ENCODE data around the gene NUBPL. TPM values are rescaled to one million over a fixed set of nuclear protein-coding genes. Genes with fewer than 3 reads are reported as not detected.
"Not testable (repeated sequence)": the region's sequence is repeated elsewhere in the genome, so short reads cannot be mapped to it uniquely, and the experiment has no call there.

The NUBPL gene
- polyA plus RNA-seq, 1 of the 3 experiments (the other 2 are of a cell fraction): 4.0 TPM

GRCh38 chr14:31855262-31855661 lies 294.1 kb downstream of the NUBPL start:
- H3K9me2 ChIP-seq: no peaks in the 10 kb centered on the region
- no peak overlapping the region for H3K27ac ChIP-seq (ENCODE audit: low read depth in 2 of 2, low read length in 1 of 2)
- no peak overlapping the region for H3K9ac ChIP-seq
- peaks cover 0 to 3% of the 10 kb centered on the region in 2 experiments for H3K36me3 ChIP-seq (replicated peaks in 1 of 2; ENCODE audit: control insufficient read depth in 1 of 2, insufficient read depth in 2 of 2, low read length in 1 of 2)
- no peaks in the 10 kb centered on the region for H3K27me3 ChIP-seq (ENCODE audit: insufficient read depth)
- TF ChIP-seq SMC3 (IDR thresholded peaks at IDR 0.05; ENCODE audit: low read depth, low read length) (no peak), CHD2 (IDR thresholded peaks at IDR 0.05; ENCODE audit: low read length, partially characterized antibody) (no peak), MXI1 (IDR thresholded peaks at IDR 0.05; ENCODE audit: low read depth, low read length) (no peak), GATA2 (CRISPR knock-in tag; IDR thresholded peaks at IDR 0.05) (no peak), MEF2A (IDR thresholded peaks at IDR 0.05; ENCODE audit: borderline replicate concordance, low read depth) (no peak)
- no peaks in the 10 kb centered on the region for H3K79me2 ChIP-seq (ENCODE audit: insufficient read depth)
- 83% methylated on average over 1 of the region's 1 CpG for WGBS (ENCODE audit: low lambda C conversion rate)
- POLR2A ChIA-PET: no interaction called here
- no peaks in the 10 kb centered on the region for H4K20me1 ChIP-seq (ENCODE audit: insufficient read depth)
- H3K4me1 ChIP-seq (ENCODE audit: control insufficient read depth in 1 of 2, insufficient read depth in 2 of 2, low read depth in 1 of 2, low read length in 1 of 2): no peaks in the 10 kb centered on the region
- CTCF ChIA-PET: no interaction called here
- no peak overlapping the region for H3K4me2 ChIP-seq
- H3K4me3 ChIP-seq (ENCODE audit: low read depth in 2 of 2, low read length in 1 of 2): no peak overlapping the region
- H3K9me3 ChIP-seq: no peaks in the 10 kb centered on the region
- no peak overlapping the region for H2AFZ ChIP-seq (ENCODE audit: low read depth)
- no peak for DNase-seq
- H3F3A ChIP-seq (replicated peaks; ENCODE audit: insufficient read depth): no peaks in the 10 kb centered on the region

- WGBS (ENCODE audit: low lambda C conversion rate): 70% methylated on average over 2 of the region's 2 CpGs
- CTCF ChIA-PET; H2AFZ ChIP-seq (ENCODE audit: low read depth): not testable (repeated sequence)
These were observed 294.8 kb downstream of the NUBPL start for GRCh38 chr14:31856003-31856402.

GRCh38 chr14:31858868-31859267 lies 297.7 kb downstream of the NUBPL start:
- no peak overlapping the region for H3K4me3 ChIP-seq (ENCODE audit: low read depth in 2 of 2, low read length in 1 of 2)
- no peaks in the 10 kb centered on the region for H3K9me3 ChIP-seq
- H3K36me3 ChIP-seq (replicated peaks in 1 of 2; ENCODE audit: control insufficient read depth in 1 of 2, insufficient read depth in 2 of 2, low read length in 1 of 2): peaks cover 0 to 3% of the 10 kb centered on the region in 2 experiments
- no peaks in the 10 kb centered on the region for H3F3A ChIP-seq (replicated peaks; ENCODE audit: insufficient read depth)
- TF ChIP-seq FOSL2 (IDR thresholded peaks at IDR 0.05; ENCODE audit: borderline replicate concordance, low read depth) (0 out of 2 replicates have a peak, but pooled peaks have one; percentile 7), ELF1 (IDR thresholded peaks at IDR 0.05) (no peak), MEF2A (IDR thresholded peaks at IDR 0.05; ENCODE audit: borderline replicate concordance, low read depth) (no peak), CHD2 (IDR thresholded peaks at IDR 0.05; ENCODE audit: low read length, partially characterized antibody) (no peak), JUND (IDR thresholded peaks at IDR 0.05) (peak; percentile 26; the same call in 1 of the 2 replicates)
- ChIA-PET POLR2A (no interaction called here), CTCF (no interaction called here)
- no peak overlapping the region for H3K27ac ChIP-seq (ENCODE audit: low read depth in 2 of 2, low read length in 1 of 2)
- H3K9me2 ChIP-seq: no peaks in the 10 kb centered on the region
- no peak overlapping the region for H3K4me2 ChIP-seq
- no peaks in the 10 kb centered on the region for H3K27me3 ChIP-seq (ENCODE audit: insufficient read depth)
- H2AFZ ChIP-seq (ENCODE audit: low read depth): no peak overlapping the region
- WGBS (ENCODE audit: low lambda C conversion rate): 60% methylated on average over 1 of the region's 1 CpG
- H4K20me1 ChIP-seq (ENCODE audit: insufficient read depth): no peaks in the 10 kb centered on the region
- H3K9ac ChIP-seq: no peak overlapping the region
- no peaks in the 10 kb centered on the region for H3K4me1 ChIP-seq (ENCODE audit: control insufficient read depth in 1 of 2, insufficient read depth in 2 of 2, low read depth in 1 of 2, low read length in 1 of 2)
- H3K79me2 ChIP-seq (ENCODE audit: insufficient read depth): no peaks in the 10 kb centered on the region
- no peak for DNase-seq

More at GRCh38 chr14:31856003-31856402, 294.8 kb downstream of the NUBPL start:
- DNase-seq; H3K27me3 ChIP-seq (ENCODE audit: insufficient read depth); H3F3A ChIP-seq (replicated peaks; ENCODE audit: insufficient read depth); H3K36me3 ChIP-seq (replicated peaks in 1 of 2; ENCODE audit: control insufficient read depth in 1 of 2, insufficient read depth in 2 of 2, low read length in 1 of 2); H3K9ac ChIP-seq; H3K4me3 ChIP-seq (ENCODE audit: low read depth in 2 of 2, low read length in 1 of 2); H3K9me3 ChIP-seq; H3K4me1 ChIP-seq (ENCODE audit: control insufficient read depth in 1 of 2, insufficient read depth in 2 of 2, low read depth in 1 of 2, low read length in 1 of 2); H3K4me2 ChIP-seq; H3K79me2 ChIP-seq (ENCODE audit: insufficient read depth); H3K27ac ChIP-seq (ENCODE audit: low read depth in 2 of 2, low read length in 1 of 2); POLR2A ChIA-PET; H3K9me2 ChIP-seq; H4K20me1 ChIP-seq (ENCODE audit: insufficient read depth): not testable (repeated sequence)
